ENCODE results near the gene SLC9C1.

DNA sequence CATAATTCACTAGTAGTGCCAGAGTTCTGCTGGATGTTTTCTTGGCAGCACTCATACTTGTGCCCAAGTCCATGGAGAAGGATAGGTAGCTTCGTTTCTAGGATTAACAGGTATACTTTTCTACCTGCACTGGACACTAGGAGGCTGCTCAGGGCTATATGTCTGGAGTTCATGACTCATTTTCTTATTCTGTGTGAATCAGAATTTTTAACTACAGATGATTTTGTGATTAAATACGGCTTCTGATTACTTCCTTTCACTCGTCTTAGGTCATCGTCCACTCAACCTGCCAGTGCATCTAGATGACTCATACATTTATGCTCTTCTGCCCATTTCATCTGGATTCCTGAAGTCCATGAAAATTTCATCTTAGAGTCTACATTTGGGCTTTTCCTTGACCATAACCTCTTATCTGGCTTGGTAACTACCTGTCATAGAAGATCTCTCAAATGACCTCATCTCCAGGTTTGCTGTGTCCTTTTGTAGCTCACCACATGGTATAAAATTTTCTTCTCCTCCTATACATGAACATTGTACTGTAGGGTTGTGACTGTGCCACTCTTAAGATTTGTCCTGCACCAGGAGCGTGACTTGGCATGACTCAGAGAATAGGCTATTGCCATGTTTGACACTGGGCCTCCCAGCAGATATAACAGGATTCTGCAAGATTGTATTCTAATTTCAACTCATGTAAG lies 94.2 kb downstream of the SLC9C1 start:
- no peak for TF ChIP-seq ZFP3 (CRISPR knock-in tag; IDR thresholded peaks at IDR 0.05)
- no peak for TF ChIP-seq CSDC2 (CRISPR knock-in tag; IDR thresholded peaks at IDR 0.05)

Data from SK-N-SH treated with all-trans-retinoic acid at 6 μM for 48 hours (cell line).